Ectodermal cell (in vitro differentiated cells): Measurements from ENCODE around the gene ZDHHC22.

Experiments used
- H3K27ac ChIP-seq: 2 replicates; pipeline ENCODE4 v1.7.0; 2013; ENCODE audit warnings: mild to moderate bottlenecking, low read depth, low read length; ENCODE audit not compliant: insufficient read depth, poor library complexity, severe bottlenecking
- H3K27me3 ChIP-seq: 2 replicates; pipeline ENCODE4 v1.7.0; 2013; ENCODE audit warnings: mild to moderate bottlenecking, low read length; ENCODE audit not compliant: insufficient read depth, control insufficient read depth, poor library complexity, severe bottlenecking
- H3K36me3 ChIP-seq: one replicate; pipeline ENCODE4 v1.7.0; 2013; ENCODE audit warnings: low read length; ENCODE audit not compliant: control insufficient read depth, insufficient read depth
- H3K4me1 ChIP-seq: one replicate; pipeline ENCODE4 v1.7.0; 2013; ENCODE audit warnings: low read length; ENCODE audit not compliant: control insufficient read depth, insufficient read depth
- H3K4me3 ChIP-seq: 2 replicates; pipeline ENCODE4 v1.7.0; 2013; ENCODE audit warnings: low read depth, low read length, control low read depth; ENCODE audit not compliant: insufficient read depth
- H3K9me3 ChIP-seq: 2 replicates; pipeline ENCODE4 v1.7.0; 2013; ENCODE audit warnings: mild to moderate bottlenecking, low read length, moderate library complexity; ENCODE audit not compliant: control insufficient read depth
- WGBS, 2 experiments: methylation state at CpG; one replicate each; pipeline ENCODE4 v1.1.7; 2013; ENCODE audit warnings: missing lambda C conversion rate in 2 of 2; 5-methylcytosine and 5-hydroxymethylcytosine counted together

The ZDHHC22 gene

GRCh38 chr14:77097006-77097699 is 44.4 kb downstream of the ZDHHC22 start:
- Histone ChIP-seq H3K36me3 (no peaks in the 10 kb centered on the region), H3K9me3 (no peaks in the 10 kb centered on the region), H3K27ac (peak overlapping the region; percentile 85), H3K27me3 (no peaks in the 10 kb centered on the region), H3K4me3 (peak overlapping the region; percentile 68), H3K4me1 (peaks cover 9% of the 10 kb centered on the region)
- WGBS, 2 experiments, result 12 to 13% methylated on average over 20 of the region's 20 CpGs

GRCh38 chr14:77094672-77095284 is 46.8 kb downstream of the ZDHHC22 start:
- Histone ChIP-seq H3K9me3 (no peaks in the 10 kb centered on the region), H3K27me3 (no peaks in the 10 kb centered on the region), H3K4me3 (no peak overlapping the region), H3K36me3 (no peaks in the 10 kb centered on the region), H3K27ac (no peak overlapping the region), H3K4me1 (peaks cover 9% of the 10 kb centered on the region)
- whole genome bisulfite sequencing, 2 experiments, result 8 to 11% methylated on average over 5 to 6 of the region's 8 CpGs

GRCh38 chr14:77092676-77093075 is 48.9 kb downstream of the ZDHHC22 start:
- no peak overlapping the region for H3K4me3 ChIP-seq
- WGBS, 2 experiments, result 93 to 95% methylated on average over 3 of the region's 3 CpGs
- H3K27me3 ChIP-seq, result no peaks in the 10 kb centered on the region
- H3K36me3 ChIP-seq, result no peaks in the 10 kb centered on the region
- no peaks in the 10 kb centered on the region for H3K9me3 ChIP-seq
- peaks cover 17% of the 10 kb centered on the region for H3K4me1 ChIP-seq
- H3K27ac ChIP-seq, result no peak overlapping the region

GRCh38 chr14:77091518-77091917 is 50.1 kb downstream of the ZDHHC22 start:
- Histone ChIP-seq H3K36me3 (no peaks in the 10 kb centered on the region), H3K4me3 (no peak overlapping the region), H3K27me3 (no peaks in the 10 kb centered on the region), H3K27ac (no peak overlapping the region), H3K4me1 (peaks cover 23% of the 10 kb centered on the region), H3K9me3 (no peaks in the 10 kb centered on the region)

- Histone ChIP-seq H3K4me3 (no peak overlapping the region), H3K27ac (no peak overlapping the region), H3K4me1 (peaks cover 41% of the 10 kb centered on the region), H3K9me3 (no peaks in the 10 kb centered on the region), H3K36me3 (no peaks in the 10 kb centered on the region), H3K27me3 (no peaks in the 10 kb centered on the region)
- WGBS, 2 experiments, result 75 to 83% methylated on average over 2 of the region's 2 CpGs
These were observed 52.9 kb downstream of the ZDHHC22 start for GRCh38 chr14:77088645-77089044.

GRCh38 chr14:77088219-77088618 is 53.4 kb downstream of the ZDHHC22 start:
- Histone ChIP-seq H3K36me3 (no peaks in the 10 kb centered on the region), H3K27ac (no peak overlapping the region), H3K4me3 (no peak overlapping the region), H3K4me1 (peaks cover 41% of the 10 kb centered on the region), H3K9me3 (no peaks in the 10 kb centered on the region), H3K27me3 (no peaks in the 10 kb centered on the region)
- WGBS, 2 experiments, result 50 to 60% methylated on average over 4 to 5 of the region's 5 CpGs

GRCh38 chr14:77087631-77088030 is 54.0 kb downstream of the ZDHHC22 start:
- H3K27me3 ChIP-seq, result no peaks in the 10 kb centered on the region
- H3K9me3 ChIP-seq, result no peaks in the 10 kb centered on the region
- no peaks in the 10 kb centered on the region for H3K36me3 ChIP-seq
- peaks cover 42% of the 10 kb centered on the region for H3K4me1 ChIP-seq
- 86 to 94% methylated on average over 3 of the region's 3 CpGs for WGBS, 2 experiments
- H3K27ac ChIP-seq, result peak overlapping the region; percentile 23
- H3K4me3 ChIP-seq, result no peak overlapping the region

- H3K27ac ChIP-seq, result peak overlapping the region; percentile 99
- 95% methylated on average over 6 of the region's 6 CpGs for WGBS, 2 experiments
- H3K4me1 ChIP-seq, result peaks cover 45% of the 10 kb centered on the region
- H3K36me3 ChIP-seq, result no peaks in the 10 kb centered on the region
- no peak overlapping the region for H3K4me3 ChIP-seq
- no peaks in the 10 kb centered on the region for H3K9me3 ChIP-seq
- H3K27me3 ChIP-seq, result no peaks in the 10 kb centered on the region
These were observed 54.6 kb downstream of the ZDHHC22 start for GRCh38 chr14:77086951-77087350.

- no peaks in the 10 kb centered on the region for H3K9me3 ChIP-seq
- peak overlapping the region; percentile 99 for H3K27ac ChIP-seq
- H3K4me3 ChIP-seq, result no peak overlapping the region
- peaks cover 45% of the 10 kb centered on the region for H3K4me1 ChIP-seq
- no peaks in the 10 kb centered on the region for H3K27me3 ChIP-seq
- WGBS, 2 experiments, result 100% methylated on average over 3 of the region's 3 CpGs
- H3K36me3 ChIP-seq, result no peaks in the 10 kb centered on the region
These were observed 55.4 kb downstream of the ZDHHC22 start for GRCh38 chr14:77086017-77086727.

GRCh38 chr14:77085538-77085937 is 56.1 kb downstream of the ZDHHC22 start:
- 32 to 46% methylated on average over 4 of the region's 4 CpGs for WGBS, 2 experiments
- Histone ChIP-seq H3K4me3 (no peak overlapping the region), H3K36me3 (no peaks in the 10 kb centered on the region), H3K9me3 (no peaks in the 10 kb centered on the region), H3K4me1 (peaks cover 45% of the 10 kb centered on the region), H3K27ac (peak overlapping the region; percentile 99), H3K27me3 (no peaks in the 10 kb centered on the region)
